PC-3 (cell line): ENCODE data around the gene MLLT3. TPM values are rescaled to one million over a fixed set of nuclear protein-coding genes. Genes with fewer than 3 reads are reported as not detected.

Source experiments
- ATAC-seq: fragments of 200-7000 bp; cut with Tn5 transposase; 2 replicates; pipeline ENCODE4 v1.9.1; 2020; ENCODE audit warnings: mild to moderate bottlenecking, moderate library complexity
- BruUV-seq: library from RNA; stranded (reverse); fragments of 400-500 nt; replicated peaks from 2 replicates; lab custom pipeline; 2021; lab: Mats Ljungman, UMichigan
- CTCF ChIA-PET: fragments of 300-600 bp; sonication (Branson Sonifier 250); formaldehyde crosslinking; loops from one replicate; lab custom pipeline; 2022; ENCODE audit warnings: antibody characterized with exemption; lab: Charles Lee
- POLR2A ChIA-PET: fragments of 300-600 bp; sonication (Branson Sonifier 250); formaldehyde crosslinking; loops from one replicate; lab custom pipeline; 2022; ENCODE audit warnings: antibody characterized with exemption; ENCODE audit not compliant: unreplicated experiment; lab: Charles Lee
- DNase-seq: peaks from one replicate; pipeline ENCODE4 v3.0.0-alpha.2; 2015
- H2AFZ ChIP-seq: fragments of 300-600 bp; sonication (generic); 2 replicates; pipeline ENCODE4 v1.6.0; 2016; ENCODE audit warnings: antibody characterized with exemption, low read length
- H3F3A ChIP-seq: fragments of 300-600 bp; sonication (generic); one replicate; pipeline ENCODE4 v1.6.0; 2017; ENCODE audit warnings: antibody characterized with exemption, low read length, control low read depth, mild to moderate bottlenecking; ENCODE audit not compliant: unreplicated experiment
- H3K27ac ChIP-seq: fragments of 300-600 bp; sonication (generic); 2 replicates; pipeline ENCODE4 v1.5.1; 2016; ENCODE audit warnings: mild to moderate bottlenecking, low read length
- H3K27me3 ChIP-seq: fragments of 300-600 bp; sonication (generic); 2 replicates; pipeline ENCODE4 v1.6.1; 2016; ENCODE audit warnings: low read length, mixed read lengths
- H3K36me3 ChIP-seq: fragments of 300-600 bp; sonication (generic); 2 replicates; pipeline ENCODE4 v1.6.1; 2016; ENCODE audit warnings: low read depth, mixed run types, low read length, mixed read lengths
- H3K4me1 ChIP-seq: fragments of 300-600 bp; sonication (generic); 2 replicates; pipeline ENCODE4 v1.5.1; 2016; ENCODE audit warnings: low read length; ENCODE audit not compliant: insufficient read depth
- H3K4me2 ChIP-seq: fragments of 300-600 bp; sonication (generic); 2 replicates; pipeline ENCODE4 v1.6.0; 2016; ENCODE audit warnings: low read length
- H3K4me3 ChIP-seq: fragments of 300-600 bp; sonication (generic); 2 replicates; pipeline ENCODE4 v1.5.1; 2016; ENCODE audit warnings: mild to moderate bottlenecking, low read length, mixed read lengths
- H3K79me2 ChIP-seq: fragments of 300-600 bp; sonication (generic); 2 replicates; pipeline ENCODE4 v1.6.1; 2017; ENCODE audit warnings: low read length, mixed read lengths
- H3K9ac ChIP-seq: fragments of 300-600 bp; sonication (generic); 2 replicates; pipeline ENCODE4 v1.6.0; 2016; ENCODE audit warnings: mild to moderate bottlenecking, low read length
- H3K9me2 ChIP-seq: fragments of 300-600 bp; sonication (generic); replicated peaks from 2 replicates; pipeline ENCODE4 v1.6.1; 2016; ENCODE audit warnings: mixed run types, low read length, mixed read lengths
- H3K9me3 ChIP-seq: fragments of 300-600 bp; sonication (generic); 2 replicates; pipeline ENCODE4 v1.6.1; 2016; ENCODE audit warnings: low read length, mixed read lengths
- H4K20me1 ChIP-seq: fragments of 300-600 bp; sonication (generic); 2 replicates; pipeline ENCODE4 v1.6.1; 2016; ENCODE audit warnings: low read length, mixed read lengths
- EZH2 ChIP-seq: fragments of 300-600 bp; sonication (generic); IDR thresholded peaks from one replicate; pipeline ENCODE4 v1.6.1; 2017; ENCODE audit warnings: antibody characterized with exemption, mild to moderate bottlenecking, low read length; ENCODE audit not compliant: unreplicated experiment
- EZH2phosphoT487 ChIP-seq: fragments of 300-600 bp; sonication (generic); IDR thresholded peaks from 2 replicates; pipeline ENCODE4 v1.6.1; 2018; ENCODE audit warnings: mild to moderate bottlenecking, antibody characterized with exemption, low read length, borderline replicate concordance
- intact Hi-C: fragments of 100-400 bp; cut with micrococcal nuclease; formaldehyde crosslinking; loops from 2 replicates; pipeline ENCODE4 v1.9.0; 2023
- total RNA-seq: library from RNA; depleted of rRNA; stranded (reverse); fragments of >200 nt; gene quantifications from 2 replicates; pipeline ENCODE4 v1.2.3, GENCODE V29; 2014
- TF ChIP-seq, protein P1 (sequence below): fragments of 300-600 bp; sonication (generic); conservative IDR thresholded peaks from 2 replicates; pipeline ENCODE4 v1.5.1; 2017; ENCODE audit warnings: antibody characterized with exemption, low read depth, mild to moderate bottlenecking, low read length

Gene MLLT3
- total RNA-seq, 1 experiment from 2014 or later, result 7.1 TPM

DNA sequence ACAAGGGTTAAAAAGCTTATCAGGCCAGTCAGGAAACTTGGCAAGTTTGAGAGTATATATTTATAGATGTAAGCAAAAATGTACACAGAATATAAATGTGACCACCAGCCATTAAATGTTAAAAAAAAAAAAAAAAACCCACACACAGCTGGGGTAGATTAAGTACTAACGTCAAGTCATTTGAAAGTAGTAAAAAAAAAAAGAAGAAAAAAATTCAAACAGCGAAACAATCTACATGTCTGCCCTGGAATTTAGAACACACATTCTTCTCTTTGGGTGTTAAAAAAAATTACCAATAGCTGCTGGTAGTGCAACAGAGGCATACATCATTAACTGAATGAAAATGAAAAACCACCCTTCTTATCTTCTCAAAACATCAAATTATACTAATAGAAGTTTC is 269.7 kb downstream of the MLLT3 start:
- Histone ChIP-seq H3F3A (no peaks in the 10 kb centered on the region), H3K27me3 (no peaks in the 10 kb centered on the region), H3K9me2 (no peaks in the 10 kb centered on the region), H3K27ac (no peak overlapping the region), H3K4me3 (no peak overlapping the region), H4K20me1 (no peaks in the 10 kb centered on the region), H3K9me3 (no peaks in the 10 kb centered on the region), H3K4me2 (no peak overlapping the region), H3K36me3 (no peaks in the 10 kb centered on the region), H3K4me1 (peaks cover 12% of the 10 kb centered on the region), H2AFZ (no peak overlapping the region), H3K79me2 (no peaks in the 10 kb centered on the region), H3K9ac (no peak overlapping the region)
- intact Hi-C loops, result loop anchor here (10.0 kb wide), 2 partner anchors 532 to 752 kb away; no protein-coding TSS in a partner anchor
- BruUV-seq, result no TSS peak
- TF ChIP-seq EZH2 (no peak), EZH2phosphoT487 (no peak)
- TF ChIP-seq, protein P1, sequence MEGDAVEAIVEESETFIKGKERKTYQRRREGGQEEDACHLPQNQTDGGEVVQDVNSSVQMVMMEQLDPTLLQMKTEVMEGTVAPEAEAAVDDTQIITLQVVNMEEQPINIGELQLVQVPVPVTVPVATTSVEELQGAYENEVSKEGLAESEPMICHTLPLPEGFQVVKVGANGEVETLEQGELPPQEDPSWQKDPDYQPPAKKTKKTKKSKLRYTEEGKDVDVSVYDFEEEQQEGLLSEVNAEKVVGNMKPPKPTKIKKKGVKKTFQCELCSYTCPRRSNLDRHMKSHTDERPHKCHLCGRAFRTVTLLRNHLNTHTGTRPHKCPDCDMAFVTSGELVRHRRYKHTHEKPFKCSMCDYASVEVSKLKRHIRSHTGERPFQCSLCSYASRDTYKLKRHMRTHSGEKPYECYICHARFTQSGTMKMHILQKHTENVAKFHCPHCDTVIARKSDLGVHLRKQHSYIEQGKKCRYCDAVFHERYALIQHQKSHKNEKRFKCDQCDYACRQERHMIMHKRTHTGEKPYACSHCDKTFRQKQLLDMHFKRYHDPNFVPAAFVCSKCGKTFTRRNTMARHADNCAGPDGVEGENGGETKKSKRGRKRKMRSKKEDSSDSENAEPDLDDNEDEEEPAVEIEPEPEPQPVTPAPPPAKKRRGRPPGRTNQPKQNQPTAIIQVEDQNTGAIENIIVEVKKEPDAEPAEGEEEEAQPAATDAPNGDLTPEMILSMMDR, result no peak
- POLR2A ChIA-PET, result no interaction called here
- CTCF ChIA-PET, result no interaction called here
- no peak for ATAC-seq
- no peak for DNase-seq

DNA sequence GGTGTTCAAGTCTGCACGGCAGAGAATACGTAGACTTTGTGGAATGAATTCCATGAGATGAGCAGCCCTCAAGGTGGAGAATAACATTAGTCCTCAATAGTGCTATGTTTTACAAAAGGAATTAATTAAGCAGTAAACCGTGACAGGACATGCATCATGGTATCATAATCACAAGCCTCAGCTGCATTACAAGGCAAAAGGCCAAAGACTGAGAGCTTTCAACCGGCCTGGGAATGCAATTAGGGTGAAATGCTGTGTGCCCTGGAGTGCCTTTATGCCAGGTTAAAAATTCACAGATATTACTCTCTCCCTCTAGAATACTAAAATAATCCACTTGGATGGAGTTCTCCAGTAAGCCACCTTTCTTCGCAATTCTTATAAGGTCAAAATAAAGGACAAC is 270.6 kb downstream of the MLLT3 start:
- no peak overlapping the region for H3K27ac ChIP-seq
- H3K4me2 ChIP-seq, result no peak overlapping the region
- POLR2A ChIA-PET, result no interaction called here
- H3K9me3 ChIP-seq, result no peaks in the 10 kb centered on the region
- no peaks in the 10 kb centered on the region for H3F3A ChIP-seq
- no peaks in the 10 kb centered on the region for H3K79me2 ChIP-seq
- H3K9me2 ChIP-seq, result no peaks in the 10 kb centered on the region
- H3K9ac ChIP-seq, result no peak overlapping the region
- H3K4me3 ChIP-seq, result no peak overlapping the region
- DNase-seq, result no peak
- no peak overlapping the region for H2AFZ ChIP-seq
- intact Hi-C loops, result loop anchor here (10.0 kb wide), 2 partner anchors 533 to 753 kb away; no protein-coding TSS in a partner anchor
- no peak for ATAC-seq
- no peaks in the 10 kb centered on the region for H3K36me3 ChIP-seq
- CTCF ChIA-PET, result interaction anchor here (0.5 kb wide), 1 partner anchor 21 kb away, joined by 3 read pairs; no protein-coding TSS in a partner anchor
- no peak for TF ChIP-seq EZH2
- TF ChIP-seq, protein P1, result no peak
- TF ChIP-seq EZH2phosphoT487, result no peak
- peaks cover 4% of the 10 kb centered on the region for H3K4me1 ChIP-seq
- no peaks in the 10 kb centered on the region for H4K20me1 ChIP-seq
- BruUV-seq, result no TSS peak
- no peaks in the 10 kb centered on the region for H3K27me3 ChIP-seq

DNA sequence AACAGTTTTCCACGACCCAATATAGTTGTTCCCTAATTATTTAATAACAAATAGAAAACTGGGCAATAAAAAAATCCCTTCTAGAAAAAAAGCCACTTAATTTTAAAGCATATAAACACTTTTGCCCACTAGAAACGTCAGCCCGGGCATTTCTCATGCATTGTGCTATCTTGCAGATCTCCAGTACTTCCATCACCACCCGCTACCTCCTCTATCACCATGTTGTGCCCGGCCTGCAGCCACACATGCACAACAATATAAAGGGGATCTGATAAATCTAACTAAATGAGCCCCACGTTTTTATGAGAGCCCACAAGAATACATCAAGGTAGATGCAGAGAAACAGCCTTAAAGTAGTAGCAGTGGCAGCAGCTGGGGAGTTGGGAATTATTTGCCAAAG is 272.7 kb downstream of the MLLT3 start:
- H2AFZ ChIP-seq, result no peak overlapping the region
- no peaks in the 10 kb centered on the region for H4K20me1 ChIP-seq
- no peaks in the 10 kb centered on the region for H3K36me3 ChIP-seq
- intact Hi-C loops, result loop anchor here (10.0 kb wide), 1 partner anchor 855 kb away; no protein-coding TSS in a partner anchor
- H3K4me2 ChIP-seq, result no peak overlapping the region
- ChIA-PET CTCF (no interaction called here), POLR2A (no interaction called here)
- H3K9me3 ChIP-seq, result no peaks in the 10 kb centered on the region
- no peak overlapping the region for H3K27ac ChIP-seq
- no TSS peak for BruUV-seq
- H3K79me2 ChIP-seq, result no peaks in the 10 kb centered on the region
- H3K27me3 ChIP-seq, result no peaks in the 10 kb centered on the region
- TF ChIP-seq, protein P1, result no peak
- DNase-seq, result no peak
- no peaks in the 10 kb centered on the region for H3K9me2 ChIP-seq
- ATAC-seq, result no peak
- no peak overlapping the region for H3K4me3 ChIP-seq
- H3F3A ChIP-seq, result no peaks in the 10 kb centered on the region
- no peak overlapping the region for H3K9ac ChIP-seq
- H3K4me1 ChIP-seq, result no peaks in the 10 kb centered on the region
